Measurements from ENCODE around the gene VWA5A. TPM values are rescaled to one million over a fixed set of nuclear protein-coding genes. Genes with fewer than 3 reads are reported as not detected.
A peak's percentile ranks its signal among the peaks of the same experiment; 100 is the strongest.

Gene VWA5A
- total RNA-seq, 2 experiments from 2014 or later, result 3.3 to 3.8 TPM

GRCh38 chr11:124172101-124172500, 56.9 kb downstream of the VWA5A start:
- no peak for ATAC-seq
- no peak overlapping the region for H3K27ac Mint-ChIP-seq
- CTCF ChIA-PET, result interaction anchor here (1.1 kb wide), 1 partner anchor 22 kb away, joined by 3 read pairs; no protein-coding TSS in a partner anchor
- H3K4me3 Mint-ChIP-seq, result no peak overlapping the region
- H3K4me1 Mint-ChIP-seq (ENCODE audit: low read depth), result no peaks in the 10 kb centered on the region
- no peak for DNase-seq
- POLR2A ChIA-PET, result no interaction called here
- H3K36me3 Mint-ChIP-seq (ENCODE audit: low read depth), result no peaks in the 10 kb centered on the region
- no peaks in the 10 kb centered on the region for H3K9me3 Mint-ChIP-seq (ENCODE audit: insufficient read depth)
- H3K27me3 Mint-ChIP-seq (ENCODE audit: low read depth), result no peaks in the 10 kb centered on the region

- DNase-seq, result no peak
- CTCF ChIA-PET, result interaction anchor here (1.1 kb wide), 1 partner anchor 21 kb away, joined by 3 read pairs; no protein-coding TSS in a partner anchor
- POLR2A ChIA-PET, result no interaction called here
- H3K4me3 Mint-ChIP-seq, result no peak overlapping the region
- no peaks in the 10 kb centered on the region for H3K4me1 Mint-ChIP-seq (ENCODE audit: low read depth)
- no peak for ATAC-seq
- no peaks in the 10 kb centered on the region for H3K27me3 Mint-ChIP-seq (ENCODE audit: low read depth)
- no peak overlapping the region for H3K27ac Mint-ChIP-seq
- no peaks in the 10 kb centered on the region for H3K36me3 Mint-ChIP-seq (ENCODE audit: low read depth)
- no peaks in the 10 kb centered on the region for H3K9me3 Mint-ChIP-seq (ENCODE audit: insufficient read depth)
These were observed 57.3 kb downstream of the VWA5A start for GRCh38 chr11:124172599-124172998.

GRCh38 chr11:124174001-124174583, 58.8 kb downstream of the VWA5A start:
- ATAC-seq, result no peak
- Mint-ChIP-seq H3K27me3 (ENCODE audit: low read depth) (no peaks in the 10 kb centered on the region), H3K9me3 (ENCODE audit: insufficient read depth) (no peaks in the 10 kb centered on the region), H3K27ac (no peak overlapping the region), H3K4me3 (no peak overlapping the region), H3K4me1 (ENCODE audit: low read depth) (no peaks in the 10 kb centered on the region), H3K36me3 (ENCODE audit: low read depth) (no peaks in the 10 kb centered on the region)
- DNase-seq, result no peak
- CTCF ChIA-PET, result interaction anchor here (0.9 to 1.0 kb wide), 2 partner anchors 103 to 105 kb away, joined by 3 read pairs; no protein-coding TSS in a partner anchor
- POLR2A ChIA-PET, result no interaction called here

GRCh38 chr11:124176925-124177715, 61.9 kb downstream of the VWA5A start:
- ChIA-PET CTCF (interaction anchor here (0.9 to 1.0 kb wide), 2 partner anchors 18 to 107 kb away, joined by 3 to 4 read pairs; no protein-coding TSS in a partner anchor), POLR2A (no interaction called here)
- H3K27me3 Mint-ChIP-seq (ENCODE audit: low read depth), result no peaks in the 10 kb centered on the region
- H3K36me3 Mint-ChIP-seq (ENCODE audit: low read depth), result no peaks in the 10 kb centered on the region
- ATAC-seq (no peak), DNase-seq (no peak)
- H3K4me1 Mint-ChIP-seq (ENCODE audit: low read depth), result no peaks in the 10 kb centered on the region
- no peak overlapping the region for H3K4me3 Mint-ChIP-seq
- no peak overlapping the region for H3K27ac Mint-ChIP-seq
- H3K9me3 Mint-ChIP-seq (ENCODE audit: insufficient read depth), result no peaks in the 10 kb centered on the region

GRCh38 chr11:124179310-124179709, 64.1 kb downstream of the VWA5A start:
- ATAC-seq (no peak), DNase-seq (no peak)
- Mint-ChIP-seq H3K27me3 (ENCODE audit: low read depth) (no peaks in the 10 kb centered on the region), H3K27ac (no peak overlapping the region), H3K4me1 (ENCODE audit: low read depth) (no peaks in the 10 kb centered on the region), H3K36me3 (ENCODE audit: low read depth) (no peaks in the 10 kb centered on the region), H3K4me3 (no peak overlapping the region), H3K9me3 (ENCODE audit: insufficient read depth) (no peaks in the 10 kb centered on the region)
- CTCF ChIA-PET, result interaction anchor here (1.0 kb wide), 1 partner anchor 15 kb away, joined by 3 read pairs; no protein-coding TSS in a partner anchor
- POLR2A ChIA-PET, result no interaction called here

- ATAC-seq, result no peak
- ChIA-PET POLR2A (no interaction called here), CTCF (no interaction called here)
- no peaks in the 10 kb centered on the region for H3K9me3 Mint-ChIP-seq (ENCODE audit: insufficient read depth)
- H3K4me1 Mint-ChIP-seq (ENCODE audit: low read depth), result no peaks in the 10 kb centered on the region
- no peaks in the 10 kb centered on the region for H3K36me3 Mint-ChIP-seq (ENCODE audit: low read depth)
- H3K27ac Mint-ChIP-seq, result no peak within 1 kb of the TSS
- no peak for DNase-seq
- H3K4me3 Mint-ChIP-seq, result no peak within 1 kb of the TSS
- H3K27me3 Mint-ChIP-seq (ENCODE audit: low read depth), result no peaks in the 10 kb centered on the region
These were observed 67.8 kb downstream of the VWA5A start, which contains the start of gene OR10D3 for GRCh38 chr11:124183068-124183467. TSS of gene OR10D3 (plus strand) at chr11:124183345. CDS start at chr11:124185270, 1,925 bp downstream.

- CTCF ChIA-PET, result no interaction called here
- Mint-ChIP-seq H3K36me3 (ENCODE audit: low read depth) (no peaks in the 10 kb centered on the region), H3K27ac (no peak overlapping the region), H3K27me3 (ENCODE audit: low read depth) (peaks cover 11% of the 10 kb centered on the region), H3K4me1 (ENCODE audit: low read depth) (no peaks in the 10 kb centered on the region), H3K9me3 (ENCODE audit: insufficient read depth) (no peaks in the 10 kb centered on the region), H3K4me3 (no peak overlapping the region)
- ATAC-seq, result no peak
- no peak for DNase-seq
- POLR2A ChIA-PET, result no interaction called here
These were observed 75.3 kb downstream of the VWA5A start for GRCh38 chr11:124190298-124191139.

- Mint-ChIP-seq H3K27me3 (ENCODE audit: low read depth) (peaks cover 13% of the 10 kb centered on the region), H3K9me3 (ENCODE audit: insufficient read depth) (no peaks in the 10 kb centered on the region), H3K4me1 (ENCODE audit: low read depth) (no peaks in the 10 kb centered on the region), H3K4me3 (no peak overlapping the region), H3K27ac (no peak overlapping the region), H3K36me3 (ENCODE audit: low read depth) (no peaks in the 10 kb centered on the region)
- ChIA-PET POLR2A (interaction anchor here (0.6 kb wide), 1 partner anchor 140 kb away, joined by 3 read pairs; no protein-coding TSS in a partner anchor), CTCF (interaction anchor here (1.2 to 4.3 kb wide), 5 partner anchors 21 to 124 kb away, joined by 3 to 63 read pairs (median 11); partner anchors contain the start of gene VWA5A)
- no peak for ATAC-seq
- no peak for DNase-seq
These were observed 78.2 kb downstream of the VWA5A start for GRCh38 chr11:124193221-124194010.

GRCh38 chr11:124194293-124195188, 79.3 kb downstream of the VWA5A start:
- Mint-ChIP-seq H3K36me3 (ENCODE audit: low read depth) (no peaks in the 10 kb centered on the region), H3K27ac (no peak overlapping the region), H3K4me1 (ENCODE audit: low read depth) (no peaks in the 10 kb centered on the region), H3K27me3 (ENCODE audit: low read depth) (peaks cover 13% of the 10 kb centered on the region), H3K9me3 (ENCODE audit: insufficient read depth) (no peaks in the 10 kb centered on the region), H3K4me3 (no peak overlapping the region)
- ChIA-PET CTCF (interaction anchor here (0.7 to 4.3 kb wide), 12 partner anchors 15 to 130 kb away, joined by 3 to 63 read pairs (median 4); partner anchors contain the start of gene VWA5A), POLR2A (no interaction called here)
- DNase-seq (no peak), ATAC-seq (no peak)

- ChIA-PET POLR2A (no interaction called here), CTCF (interaction anchor here (0.8 to 4.3 kb wide), 10 partner anchors 16 to 129 kb away, joined by 3 to 63 read pairs (median 4); partner anchors contain the start of gene VWA5A)
- H3K4me1 Mint-ChIP-seq (ENCODE audit: low read depth), result no peaks in the 10 kb centered on the region
- H3K36me3 Mint-ChIP-seq (ENCODE audit: low read depth), result no peaks in the 10 kb centered on the region
- no peak overlapping the region for H3K4me3 Mint-ChIP-seq
- peak; percentile 88 for ATAC-seq
- peak; percentile 63 for DNase-seq
- H3K27ac Mint-ChIP-seq, result no peak overlapping the region
- H3K9me3 Mint-ChIP-seq (ENCODE audit: insufficient read depth), result no peaks in the 10 kb centered on the region
- peaks cover 13% of the 10 kb centered on the region for H3K27me3 Mint-ChIP-seq (ENCODE audit: low read depth)
These were observed 80.0 kb downstream of the VWA5A start for GRCh38 chr11:124195189-124195734.
